Activated gamma-delta T cell treated with anti-CD3 and anti-CD28 coated beads, Interleukin-2, amount 50 U/mL, for 16 hours (primary cell): Measurements from ENCODE around the gene INTS11.

ENCODE experiments used
- DNase-seq: peaks from one replicate; pipeline ENCODE4 v3.0.0-alpha.2; 2020; ENCODE audit warnings: low read depth

INTS11 gene

DNA sequence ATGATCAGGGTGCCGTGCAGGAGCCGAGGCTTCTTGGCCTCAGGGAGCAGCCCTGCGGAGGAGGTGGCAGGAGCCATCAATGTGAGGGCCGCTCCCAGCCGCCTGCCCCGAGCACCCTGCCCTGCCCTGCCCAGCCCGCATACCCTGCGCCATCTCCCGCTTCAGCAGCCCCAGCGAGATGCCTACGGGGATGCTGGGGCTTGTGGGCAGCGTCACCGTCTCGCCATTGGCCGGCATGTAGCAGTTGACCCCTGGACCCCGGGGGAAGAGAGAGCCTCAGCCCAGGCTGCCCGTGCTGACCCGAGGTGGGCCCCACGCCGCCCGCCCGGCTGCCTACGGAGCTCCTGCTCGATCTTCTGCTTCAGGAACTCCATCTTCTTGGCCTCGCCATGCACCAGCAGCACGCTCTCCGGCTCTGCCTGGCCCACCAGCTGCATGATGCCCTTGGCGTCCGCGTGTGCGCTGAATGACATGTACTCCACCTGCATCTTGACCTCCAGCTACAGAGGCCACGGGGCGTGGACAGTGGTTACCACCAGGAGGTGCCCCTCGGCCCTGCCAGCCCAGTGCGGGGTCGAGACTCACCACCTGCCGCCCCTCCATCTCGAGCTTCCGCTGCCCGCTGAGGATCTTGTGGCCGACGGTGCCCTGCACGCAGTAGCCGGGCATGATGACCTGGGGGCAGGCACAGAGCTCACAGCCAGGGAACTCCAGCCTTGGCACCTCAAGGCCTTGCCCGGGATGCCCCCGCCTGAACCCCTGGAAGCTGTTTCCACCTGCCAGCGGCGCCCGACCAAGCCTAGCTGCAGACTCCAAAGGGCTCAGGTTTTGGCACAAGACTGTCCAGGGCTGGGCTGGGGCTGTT lies 11.8 kb downstream of the INTS11 start:
- no peak for DNase-seq

DNA sequence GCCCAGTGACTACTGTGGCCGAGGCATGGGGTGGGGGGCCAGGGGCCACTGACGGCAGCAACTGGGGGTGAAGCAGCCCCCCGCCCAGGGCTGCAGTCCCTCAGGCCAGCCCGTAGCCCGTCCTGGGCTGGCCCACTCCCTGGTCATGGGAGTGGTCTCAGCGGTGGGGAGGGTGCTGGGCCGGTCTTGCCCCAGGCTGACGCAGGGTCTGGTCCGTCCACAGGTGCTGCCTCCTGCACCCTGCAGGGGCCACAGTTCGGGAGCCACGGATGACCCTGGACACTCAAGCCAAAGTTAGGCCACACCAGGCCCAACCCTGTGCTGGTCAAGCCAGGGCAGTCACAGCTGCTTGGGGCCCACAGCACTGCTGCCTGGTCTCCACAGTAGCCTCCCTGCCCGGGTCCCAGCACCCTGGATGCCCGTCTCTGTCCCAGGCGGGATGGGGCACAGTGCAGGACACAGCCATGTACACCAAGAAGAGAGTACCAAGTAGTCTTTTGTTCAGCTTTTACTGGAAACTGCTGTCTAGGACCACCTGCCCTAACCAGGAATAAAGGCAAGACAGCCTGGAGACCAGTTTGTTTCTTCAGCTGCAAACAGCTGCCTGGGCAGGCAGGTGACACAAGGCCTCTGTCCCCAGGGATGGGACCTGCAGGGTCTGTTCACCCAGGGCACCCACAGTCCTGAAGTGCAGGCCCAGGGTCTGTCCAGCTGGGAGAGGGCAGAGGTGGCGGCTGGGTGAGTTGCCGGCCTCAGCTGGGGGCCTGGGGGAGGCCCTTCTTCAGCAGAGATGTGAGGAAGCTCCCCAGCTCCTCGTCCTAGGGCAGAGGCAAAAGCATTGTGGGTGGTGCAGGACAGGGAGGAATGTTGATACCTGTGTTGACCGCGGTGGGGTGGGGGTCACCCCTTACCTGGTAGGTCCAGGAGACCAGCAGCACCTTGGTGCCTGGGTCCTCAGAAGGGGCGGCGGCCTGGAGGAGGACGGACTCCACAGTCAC lies 13.1 kb downstream of the INTS11 start:
- DNase-seq, result no peak

DNA sequence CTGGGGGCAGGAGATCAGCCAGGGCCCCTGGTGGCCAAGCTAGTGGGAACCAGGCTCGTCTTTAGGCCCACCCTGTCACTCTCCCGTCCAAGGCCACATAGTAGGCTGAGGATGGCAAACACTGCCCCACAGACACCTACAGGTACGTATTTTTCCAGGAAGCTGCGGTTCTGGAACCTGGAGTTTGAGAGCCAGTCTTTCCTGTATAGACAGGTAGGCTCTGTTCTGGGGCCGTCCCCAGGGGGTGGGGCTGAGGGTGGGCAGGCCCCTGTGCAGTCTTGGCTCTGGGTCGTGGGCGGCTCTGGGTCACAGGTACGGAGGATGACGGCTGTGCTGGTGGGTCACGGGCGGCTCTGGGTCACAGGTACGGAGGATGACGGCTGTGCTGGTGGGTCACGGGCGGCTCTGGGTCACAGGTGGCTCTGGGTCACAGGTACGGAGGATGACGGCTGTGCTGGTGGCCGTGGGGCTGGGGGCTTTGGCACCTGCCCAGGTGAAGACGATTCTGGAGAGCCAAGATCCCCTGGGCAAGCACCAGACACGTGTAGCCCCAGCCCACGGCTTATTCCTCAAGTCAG lies 13.9 kb downstream of the INTS11 start:
- no peak for DNase-seq

DNA sequence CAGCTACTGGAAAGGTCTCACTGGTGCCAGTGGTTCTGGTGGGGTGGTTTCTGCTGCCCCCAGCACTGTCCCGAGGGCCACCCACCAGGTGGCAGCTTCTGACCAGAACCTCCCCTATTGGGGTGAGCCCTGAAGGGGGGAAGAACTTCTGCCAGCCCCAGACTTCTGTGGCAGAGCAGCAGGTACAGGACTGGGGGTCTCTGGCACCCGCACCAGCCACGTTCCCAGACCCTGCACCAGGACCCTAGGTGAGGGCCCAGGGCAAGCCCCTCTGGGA lies 14.4 kb downstream of the INTS11 start:
- DNase-seq, result no peak

DNA sequence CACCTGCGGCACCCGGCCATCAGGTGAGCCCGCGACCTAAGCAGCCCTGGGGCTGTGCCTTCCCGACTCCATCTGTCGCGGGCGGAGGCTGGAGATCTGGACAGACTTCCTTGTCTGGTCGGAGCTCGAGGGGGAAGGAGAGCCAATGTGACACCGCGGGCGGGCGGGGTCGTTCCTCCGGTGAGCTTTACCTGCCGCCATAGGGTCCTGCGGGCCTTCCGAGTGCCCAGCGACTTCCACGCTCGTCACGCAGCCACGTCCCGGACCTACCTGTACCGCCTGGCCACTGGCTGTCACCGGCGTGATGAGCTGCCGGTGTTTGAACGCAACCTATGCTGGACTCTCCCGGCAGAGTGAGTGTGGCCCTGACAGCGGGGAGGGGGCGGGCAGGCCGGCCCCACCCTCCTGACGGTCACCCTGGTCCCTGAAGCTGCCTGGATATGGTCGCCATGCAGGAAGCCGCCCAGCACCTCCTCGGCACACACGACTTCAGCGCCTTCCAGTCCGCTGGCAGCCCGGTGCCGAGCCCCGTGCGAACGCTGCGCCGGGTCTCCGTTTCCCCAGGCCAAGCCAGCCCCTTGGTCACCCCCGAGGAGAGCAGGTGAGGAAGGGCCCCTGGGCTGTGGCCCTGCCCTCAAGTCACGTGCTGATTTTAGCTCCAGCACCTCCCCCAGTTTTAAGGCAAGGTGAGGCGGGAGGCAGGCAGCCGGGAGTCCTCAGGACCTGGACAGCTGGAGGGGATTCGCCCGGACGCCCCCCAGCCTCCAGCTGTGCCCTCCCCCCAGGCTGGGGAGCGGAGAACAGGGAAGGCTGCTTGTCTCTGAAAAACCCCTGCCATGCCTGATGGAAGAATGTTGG lies 15.0 kb downstream of the INTS11 start:
- no peak for DNase-seq

DNA sequence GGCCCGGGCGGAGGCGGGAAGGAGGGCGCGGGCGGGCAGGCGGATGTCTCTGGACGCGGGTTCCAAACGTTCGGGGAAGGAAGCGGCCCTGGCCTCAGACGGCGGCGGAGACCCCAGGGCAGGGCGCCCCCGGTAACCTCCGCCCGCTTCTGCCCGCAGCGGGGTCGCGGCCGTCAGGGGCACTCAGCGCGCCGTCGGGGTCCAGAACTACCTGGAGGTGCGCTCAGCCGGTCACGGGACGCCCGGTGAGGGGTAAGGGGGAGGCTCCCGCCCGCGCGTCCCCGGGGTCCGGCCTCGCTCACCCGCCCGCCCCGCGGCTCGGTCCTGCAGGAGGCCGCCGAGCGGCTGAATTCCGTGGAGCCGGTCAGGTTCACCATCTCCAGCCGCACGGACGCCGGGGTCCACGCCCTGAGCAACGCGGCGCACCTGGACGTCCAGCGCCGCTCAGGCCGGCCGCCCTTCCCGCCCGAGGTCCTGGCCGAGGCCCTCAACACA lies 15.7 kb downstream of the INTS11 start:
- no peak for DNase-seq

DNA sequence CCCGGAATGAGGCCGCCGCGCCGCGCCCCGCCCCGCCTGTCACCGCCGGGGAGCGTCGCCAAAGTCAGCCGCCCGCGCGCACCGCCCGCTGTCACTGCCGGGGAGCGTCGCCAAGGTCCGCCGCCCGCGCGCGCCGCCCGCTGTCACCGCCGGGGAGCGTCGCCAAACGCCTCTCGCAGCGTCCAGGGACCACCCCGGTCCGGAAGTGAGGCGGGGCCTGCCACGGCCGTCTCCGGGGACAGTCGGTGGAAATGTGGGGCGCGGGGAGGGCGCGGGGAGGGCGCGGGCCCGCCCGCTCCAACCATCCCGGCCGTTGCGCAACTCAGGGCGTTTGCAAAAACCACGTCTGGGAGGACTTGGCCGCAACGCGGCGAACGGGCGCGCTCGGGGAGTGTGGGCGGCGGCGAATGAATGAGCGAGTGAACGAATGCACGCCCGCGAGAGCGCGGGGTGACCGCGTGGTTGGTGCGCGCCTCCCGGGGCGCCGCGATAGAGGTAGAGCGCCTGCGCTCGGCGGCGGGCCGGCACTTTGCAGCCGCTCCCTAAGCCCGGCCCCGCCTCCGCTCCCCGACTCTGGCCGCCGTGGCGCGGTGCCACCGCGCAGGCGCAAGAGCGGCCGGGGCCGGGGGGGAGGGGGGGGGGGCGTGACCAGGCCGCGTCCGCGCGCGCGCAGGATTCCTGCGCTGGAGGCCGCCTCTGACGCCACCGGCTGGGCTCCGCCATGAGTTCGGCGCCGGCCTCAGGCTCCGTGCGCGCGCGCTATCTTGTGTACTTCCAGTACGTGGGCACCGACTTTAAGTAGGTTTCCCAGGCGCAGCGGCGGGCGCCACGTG lies 16.3 kb downstream of the INTS11 start, which contains the start of the genes ACAP3 and PUSL1:
Gene ACAP3 (minus strand): TSS at position 8 of the 833 bp plus-strand sequence. CDS start 115 bp downstream, outside the sequence.
Gene PUSL1 (plus strand): TSS at position 675 of the 833 bp plus-strand sequence. CDS start 47 bp downstream, at position 722.
- DNase-seq, result peak; percentile 81

DNA sequence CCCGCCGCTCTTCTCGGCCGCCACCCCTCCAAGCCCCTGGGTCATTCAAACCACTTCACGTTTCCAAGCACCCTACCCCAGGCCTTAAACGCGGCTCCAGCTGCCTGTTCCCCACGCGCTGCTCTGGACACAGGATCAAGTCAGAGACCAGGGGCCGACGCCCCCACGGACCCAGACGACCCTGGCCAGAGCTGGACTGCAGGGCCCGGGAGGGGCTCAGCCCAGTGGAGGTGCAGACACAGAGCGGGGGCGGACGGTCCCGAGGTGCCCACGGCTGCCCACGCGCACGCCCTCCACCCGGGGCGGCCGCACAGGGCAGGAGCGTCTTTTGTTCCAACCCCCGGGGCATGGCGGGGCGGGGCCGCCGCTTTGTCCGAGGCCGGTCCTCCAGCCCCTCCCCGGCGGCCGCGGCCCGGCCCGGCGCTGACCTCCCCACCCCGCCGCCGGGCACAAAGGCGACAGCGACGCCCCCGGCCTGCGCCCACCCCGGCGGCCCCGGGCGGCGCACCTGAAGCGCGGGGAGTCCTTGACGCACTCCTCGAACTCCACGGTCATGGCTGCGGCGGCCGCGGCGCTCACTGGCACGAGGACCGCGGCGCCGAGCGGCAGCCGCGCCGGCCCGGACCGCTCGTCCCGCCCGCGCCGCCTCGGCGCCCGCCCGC lies 17.1 kb downstream of the INTS11 start:
- no peak for DNase-seq

DNA sequence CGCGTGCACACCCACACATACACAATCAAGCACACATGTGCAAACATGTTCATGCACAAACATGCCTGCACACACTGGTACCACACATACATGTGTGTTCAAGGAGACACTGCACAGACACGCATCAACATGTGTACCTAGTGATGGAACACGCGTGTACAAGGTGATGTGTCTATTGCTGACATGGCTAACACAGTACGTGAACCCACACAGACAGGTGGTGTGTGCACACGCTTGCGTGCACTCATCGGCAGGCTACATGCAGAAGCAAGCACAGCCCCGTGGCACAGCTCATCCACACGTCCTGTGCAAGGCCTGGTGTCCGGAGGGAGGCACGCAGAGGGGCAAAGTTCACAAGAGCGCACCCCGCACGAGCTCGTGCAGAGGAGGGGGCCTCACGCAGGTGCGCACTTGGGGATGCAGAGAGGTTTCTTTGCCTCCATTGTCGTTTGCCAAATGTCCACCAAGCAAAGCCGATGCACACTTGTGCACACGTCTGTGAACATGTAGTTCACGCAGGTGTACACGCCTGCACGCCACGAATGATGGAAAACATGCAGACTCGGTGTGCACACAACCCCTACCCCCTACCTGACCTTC lies 17.7 kb downstream of the INTS11 start:
- DNase-seq, result no peak

DNA sequence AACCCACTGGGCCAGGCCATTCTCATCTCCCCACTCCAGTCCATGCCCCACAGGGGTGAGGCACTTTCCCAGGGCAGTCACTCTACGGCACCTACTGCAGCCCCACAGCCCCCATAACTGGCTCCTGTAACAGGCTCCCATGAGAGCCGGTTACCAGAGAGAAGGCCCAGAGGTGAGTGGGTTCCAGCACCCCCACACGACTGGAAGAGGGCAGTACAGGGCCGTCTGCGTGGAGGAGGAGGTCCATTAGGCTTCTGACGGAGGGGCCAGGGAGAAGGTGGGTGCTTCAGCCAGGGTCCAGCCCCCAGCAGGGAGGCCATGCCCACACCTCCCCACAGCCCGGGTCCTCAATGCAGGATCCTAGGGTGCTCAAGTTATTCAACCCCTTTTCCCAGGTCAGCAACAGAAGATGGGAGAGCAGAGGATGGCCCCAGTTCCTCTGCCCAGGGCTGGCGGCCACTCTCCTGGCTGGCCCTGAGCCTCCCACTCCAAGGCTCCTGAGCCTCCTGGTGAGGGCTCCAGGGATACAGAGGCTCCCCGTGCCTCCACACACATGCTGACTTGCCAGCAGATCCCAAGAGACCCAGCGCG lies 18.3 kb downstream of the INTS11 start:
- no peak for DNase-seq

DNA sequence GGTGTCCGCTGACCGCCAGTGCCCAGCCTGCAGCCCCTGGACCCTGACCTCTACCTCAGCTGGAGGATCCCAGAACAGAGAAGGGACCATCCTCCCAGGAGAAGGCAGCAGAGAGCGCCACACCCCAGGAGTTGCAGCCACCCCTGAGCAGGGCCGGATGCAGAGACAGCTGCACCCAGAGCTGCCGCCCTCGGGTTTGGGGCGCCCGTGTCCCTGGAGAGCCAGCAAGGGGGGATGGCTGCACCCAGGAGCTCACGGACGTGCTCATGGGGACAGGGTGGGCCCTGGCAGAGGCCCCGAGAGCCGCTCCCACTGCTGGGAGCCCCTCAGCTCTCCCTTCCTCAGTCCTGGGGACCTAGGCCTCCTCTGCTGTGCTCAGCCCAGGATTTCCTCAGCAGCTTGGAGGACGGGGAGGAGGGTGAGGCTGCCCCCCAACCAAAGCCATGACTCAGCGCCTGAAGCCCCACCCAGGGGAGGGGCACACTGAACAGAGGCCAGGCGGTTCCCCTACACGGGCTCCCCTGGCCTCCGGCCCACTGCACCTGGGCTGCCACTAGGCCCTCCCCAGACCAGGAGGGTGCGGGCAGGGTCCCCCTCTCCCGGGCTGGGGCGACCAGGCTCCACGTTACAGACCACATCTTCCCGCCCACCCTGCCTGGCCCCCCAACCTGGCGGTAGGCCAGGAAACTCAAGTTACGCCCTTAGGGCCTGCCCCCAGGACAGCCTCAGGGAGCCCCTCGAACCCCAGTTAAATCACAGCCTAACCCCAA lies 19.0 kb downstream of the INTS11 start:
- DNase-seq, result peak; percentile 66

DNA sequence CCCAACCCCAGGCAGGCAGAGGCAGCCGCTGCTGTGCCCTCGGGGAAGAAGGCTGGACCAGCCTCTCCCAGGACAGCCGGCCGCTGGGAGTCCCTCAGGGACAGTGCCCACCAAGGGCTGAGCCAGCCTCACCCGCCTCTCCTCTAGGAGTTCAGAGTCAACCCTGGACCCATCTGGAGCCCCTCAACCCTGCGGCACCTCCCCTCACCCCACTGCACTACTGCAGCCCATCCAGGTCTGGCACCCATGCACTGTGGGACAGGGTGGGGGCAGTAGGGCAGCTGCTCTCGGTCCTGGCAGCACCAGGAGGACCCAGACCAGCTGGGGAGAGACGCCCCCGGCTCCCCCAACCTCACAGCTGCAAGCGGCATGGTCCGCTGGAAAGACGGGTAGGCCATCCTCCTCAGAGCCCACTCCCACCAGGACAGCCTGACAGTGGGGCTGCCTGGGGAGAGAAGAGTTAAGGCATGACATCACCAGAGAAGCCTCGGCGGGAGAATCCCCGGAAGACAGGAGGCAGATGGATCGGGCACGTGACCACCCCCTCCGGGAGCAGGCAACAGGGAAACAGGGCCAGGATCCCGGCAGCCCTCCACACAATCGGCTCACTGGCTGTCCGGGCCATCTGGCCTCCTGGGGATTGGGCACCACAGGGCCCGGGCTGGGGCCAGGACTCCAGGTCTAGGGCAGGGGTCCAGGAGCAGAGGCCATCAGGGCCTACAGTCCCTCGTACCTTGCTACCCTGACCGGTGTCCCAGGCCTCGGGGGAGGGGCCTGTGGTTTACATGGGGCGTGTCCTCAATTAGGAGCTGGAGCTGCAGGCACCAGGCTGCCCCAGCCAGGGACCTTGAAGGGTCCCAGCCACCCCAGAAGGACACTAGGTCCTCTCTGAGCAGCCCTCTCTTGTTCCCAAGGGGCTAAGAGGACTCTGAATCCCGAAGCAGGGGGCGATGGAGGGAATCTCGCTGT lies 19.8 kb downstream of the INTS11 start:
- no peak for DNase-seq

DNA sequence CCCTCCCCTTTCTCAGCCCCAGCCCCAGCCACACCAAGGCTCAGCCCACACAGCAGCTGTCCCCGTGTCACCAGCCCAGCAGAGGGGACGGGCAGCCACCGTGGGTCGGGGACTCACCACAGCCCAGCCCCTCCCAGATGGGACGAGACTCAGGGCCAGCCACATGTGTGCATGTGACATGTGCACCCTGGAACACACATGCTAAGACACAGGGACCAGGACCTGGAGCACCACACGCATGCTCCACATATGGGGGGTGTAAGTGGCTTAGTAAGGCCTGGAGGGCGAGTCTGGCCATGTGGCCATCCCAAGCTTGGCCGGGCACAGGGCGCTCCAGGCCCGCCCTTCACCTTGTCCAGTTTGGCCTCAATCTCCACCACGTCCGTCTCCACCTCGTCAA lies 20.7 kb downstream of the INTS11 start:
- no peak for DNase-seq

DNA sequence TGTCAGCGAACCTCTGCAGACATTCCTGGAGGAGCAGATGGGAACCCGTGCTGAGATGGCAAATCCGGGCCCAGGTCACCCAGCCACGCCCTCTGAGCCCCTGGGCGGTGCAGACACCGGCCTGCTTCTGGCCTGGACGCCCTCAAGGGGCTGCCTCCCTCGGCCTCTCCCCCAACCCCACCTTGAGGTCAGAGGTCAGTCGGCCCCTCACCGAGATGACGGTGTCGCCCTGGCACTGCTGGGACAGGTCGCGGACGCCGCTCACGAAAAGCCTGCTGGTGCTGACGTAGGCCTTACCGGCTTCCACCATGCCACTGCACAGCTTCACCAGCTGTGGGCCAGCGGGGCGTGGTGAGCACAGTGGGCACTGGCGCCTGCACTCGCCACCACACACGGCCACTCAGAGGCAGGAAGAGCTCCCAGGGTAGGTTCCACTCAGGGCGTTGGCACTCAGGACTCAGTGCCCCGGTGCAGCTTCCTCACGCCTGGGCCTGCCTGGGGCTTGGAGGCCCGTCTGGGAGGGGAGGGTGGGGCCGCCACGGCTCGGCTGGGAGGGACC lies 21.4 kb downstream of the INTS11 start:
- DNase-seq, result no peak

DNA sequence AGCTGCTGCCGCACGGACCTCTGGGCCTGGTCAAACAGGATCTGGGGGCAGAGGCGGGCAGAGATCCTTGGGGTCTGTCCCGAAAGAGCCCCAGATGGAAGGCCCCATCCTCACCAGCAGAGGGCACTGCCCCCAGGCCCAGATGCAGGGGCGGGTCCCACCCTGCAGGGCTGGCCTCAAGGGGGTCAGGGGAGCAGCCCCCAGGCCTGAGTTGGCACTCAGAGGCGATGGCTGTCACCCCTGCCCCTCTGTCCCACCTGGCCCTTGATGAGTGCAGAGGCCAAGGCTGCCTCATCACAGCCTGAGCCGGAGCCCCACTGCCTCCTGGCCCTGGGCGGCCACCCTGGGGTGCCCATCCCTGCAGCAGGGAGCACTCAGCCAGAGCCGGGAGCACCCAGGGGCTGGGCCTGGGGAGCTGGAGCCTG lies 22.4 kb downstream of the INTS11 start:
- DNase-seq, result no peak

DNA sequence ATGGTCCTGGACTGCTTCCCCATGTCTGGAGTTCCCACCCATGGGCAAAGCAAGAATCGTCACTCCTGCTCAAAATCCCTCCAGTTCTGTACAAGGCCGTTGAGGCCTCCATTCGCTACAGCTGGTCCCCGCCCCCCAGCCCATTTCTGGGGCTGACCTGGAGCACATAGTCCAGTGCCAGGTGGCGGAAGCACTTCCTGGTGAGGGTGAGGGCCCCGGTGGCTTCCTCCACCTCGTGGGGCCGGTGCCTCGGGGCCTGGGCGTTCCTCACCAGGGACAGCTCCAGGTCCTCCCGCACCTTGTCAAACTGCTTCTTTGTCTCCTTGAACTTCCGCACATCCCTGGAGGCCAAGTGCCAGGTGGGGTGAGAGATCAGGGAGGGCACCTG lies 24.1 kb downstream of the INTS11 start:
- no peak for DNase-seq
